ENCODE measurements around the gene NAA15.

DNA sequence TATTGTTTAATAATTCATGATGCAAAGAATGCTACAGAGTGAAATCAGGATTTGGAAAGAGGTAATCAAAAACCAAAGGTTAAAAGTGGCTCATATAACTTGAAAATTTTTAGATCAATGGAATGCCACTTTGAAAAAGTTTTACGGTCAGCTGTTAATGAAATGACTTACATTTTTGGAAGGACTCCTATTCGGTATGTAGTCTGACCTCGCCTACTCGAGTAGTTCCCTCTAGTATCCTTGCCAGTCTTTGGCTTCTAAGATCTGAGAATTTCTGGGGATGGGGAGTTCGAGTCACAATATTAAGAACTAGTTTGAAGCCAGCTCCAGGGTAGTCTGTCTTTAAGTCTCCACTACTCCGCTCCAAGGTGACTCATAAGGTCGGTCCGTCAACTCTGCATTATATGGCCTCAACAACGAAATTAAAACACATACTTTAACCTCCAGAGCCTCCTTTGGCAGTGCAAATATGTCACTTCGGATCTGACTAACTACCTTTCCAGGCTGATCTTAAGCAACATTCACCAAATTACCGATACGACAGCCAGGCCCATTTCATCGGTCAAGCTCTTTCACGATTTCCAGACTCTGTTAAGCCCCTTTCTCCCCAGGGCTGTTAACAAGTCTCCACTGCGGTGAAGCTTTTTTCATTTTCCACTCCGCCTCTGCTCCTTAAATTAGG is 733 bp upstream of the NAA15 start:
- TF ChIP-seq, protein P1, sequence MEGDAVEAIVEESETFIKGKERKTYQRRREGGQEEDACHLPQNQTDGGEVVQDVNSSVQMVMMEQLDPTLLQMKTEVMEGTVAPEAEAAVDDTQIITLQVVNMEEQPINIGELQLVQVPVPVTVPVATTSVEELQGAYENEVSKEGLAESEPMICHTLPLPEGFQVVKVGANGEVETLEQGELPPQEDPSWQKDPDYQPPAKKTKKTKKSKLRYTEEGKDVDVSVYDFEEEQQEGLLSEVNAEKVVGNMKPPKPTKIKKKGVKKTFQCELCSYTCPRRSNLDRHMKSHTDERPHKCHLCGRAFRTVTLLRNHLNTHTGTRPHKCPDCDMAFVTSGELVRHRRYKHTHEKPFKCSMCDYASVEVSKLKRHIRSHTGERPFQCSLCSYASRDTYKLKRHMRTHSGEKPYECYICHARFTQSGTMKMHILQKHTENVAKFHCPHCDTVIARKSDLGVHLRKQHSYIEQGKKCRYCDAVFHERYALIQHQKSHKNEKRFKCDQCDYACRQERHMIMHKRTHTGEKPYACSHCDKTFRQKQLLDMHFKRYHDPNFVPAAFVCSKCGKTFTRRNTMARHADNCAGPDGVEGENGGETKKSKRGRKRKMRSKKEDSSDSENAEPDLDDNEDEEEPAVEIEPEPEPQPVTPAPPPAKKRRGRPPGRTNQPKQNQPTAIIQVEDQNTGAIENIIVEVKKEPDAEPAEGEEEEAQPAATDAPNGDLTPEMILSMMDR (IDR thresholded peaks at IDR 0.05) = no peak
- no peak for TF ChIP-seq POLR2A (IDR thresholded peaks at IDR 0.05)
